ENCODE measurements around the gene HNF1A.

Gene HNF1A

DNA sequence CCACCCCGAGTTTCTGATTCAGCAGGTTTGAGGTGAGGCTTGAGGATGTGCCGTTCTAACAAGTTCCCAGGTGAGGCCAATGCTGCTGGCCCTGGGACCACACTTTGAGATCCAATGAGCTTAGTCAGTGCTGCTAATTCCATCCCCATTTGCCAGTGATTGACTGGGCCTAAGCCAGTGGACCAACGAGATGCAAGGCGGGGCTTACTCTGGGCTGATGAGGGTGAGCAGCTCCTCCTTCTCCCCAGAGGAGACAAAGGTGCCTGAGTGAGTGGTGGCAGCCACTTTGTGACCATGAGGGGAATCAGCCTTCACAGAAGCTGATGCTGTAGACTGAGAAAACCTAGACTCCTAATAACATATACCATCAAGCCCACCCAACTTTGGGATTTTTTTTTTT, 23.1 kb upstream of the HNF1A start:
- no peak for DNase-seq (ENCODE audit: low read depth, low spot score)
- no peak overlapping the region for H3K4me3 ChIP-seq (ENCODE audit: low read length)

DNA sequence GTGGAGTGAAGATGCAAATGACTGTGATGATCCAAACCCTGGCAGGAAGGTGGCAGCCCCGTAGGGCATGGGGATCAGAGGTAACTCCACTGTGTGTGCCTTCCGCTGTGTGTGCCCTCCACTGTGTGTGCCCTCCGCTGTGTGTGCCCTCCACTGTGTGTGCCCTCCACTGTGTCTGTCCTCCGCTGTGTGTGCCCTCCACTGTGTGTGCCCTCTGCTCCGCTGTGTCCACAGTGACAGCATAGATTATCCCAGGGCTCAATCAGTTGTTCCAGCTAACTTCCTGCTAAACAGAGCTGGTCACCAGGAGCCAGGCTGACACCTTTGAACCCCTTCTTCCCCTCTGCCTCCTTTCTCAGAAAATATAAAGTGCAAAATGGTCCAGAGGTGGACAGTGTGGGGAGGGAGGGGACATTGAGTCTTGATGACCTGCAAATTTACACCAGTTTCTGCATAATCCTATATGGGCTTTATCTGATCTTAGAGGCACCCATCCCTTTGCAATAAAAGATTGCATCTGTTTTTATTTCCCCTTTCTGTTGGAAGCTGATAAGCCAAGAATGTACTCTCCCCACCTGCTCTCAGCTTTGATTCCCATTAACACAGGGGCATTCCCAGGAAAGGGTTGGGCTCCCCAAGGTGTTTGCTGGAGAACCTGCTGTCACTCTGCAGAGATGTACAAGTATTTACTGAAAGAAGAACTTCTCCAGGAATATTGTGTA, 21.6 kb upstream of the HNF1A start:
- H3K4me3 ChIP-seq (ENCODE audit: low read length), result no peak overlapping the region
- DNase-seq (ENCODE audit: low read depth, low spot score), result no peak

DNA sequence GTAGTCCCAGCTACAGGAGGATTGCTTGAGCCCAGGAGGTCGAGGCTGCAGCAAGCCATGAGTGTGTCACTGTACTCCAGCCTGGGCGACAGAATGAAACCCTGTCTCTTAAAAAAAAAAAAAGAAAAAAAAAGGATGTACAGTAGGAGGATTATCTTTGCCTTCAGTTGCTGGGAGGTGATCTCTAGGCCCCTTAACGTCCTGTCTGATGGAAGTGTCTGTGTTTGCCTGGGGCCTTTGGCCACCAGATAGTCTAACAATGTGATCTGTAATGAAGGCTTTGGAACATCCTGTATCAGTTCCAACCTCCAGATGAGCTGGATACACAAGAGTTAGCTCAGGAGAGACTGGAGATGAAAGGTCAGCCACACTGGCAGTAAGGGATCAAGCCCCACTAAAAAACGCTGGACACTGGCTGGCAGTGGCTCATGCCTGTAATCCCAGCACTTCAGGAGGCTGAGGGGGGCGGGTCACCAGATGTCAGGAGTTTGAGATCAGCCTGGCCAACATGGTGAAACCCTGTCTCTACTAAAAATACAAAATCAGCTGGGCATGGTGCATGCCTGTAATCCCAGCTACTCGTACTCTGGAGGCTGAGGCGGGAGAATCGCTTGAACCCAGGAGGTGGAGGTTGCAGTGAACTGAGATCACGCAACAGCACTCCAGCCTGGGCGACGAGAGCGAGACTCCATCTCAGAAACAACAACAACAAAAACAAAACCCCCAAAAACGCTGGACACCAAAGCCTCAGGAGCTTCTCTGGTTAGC, 19.0 kb upstream of the HNF1A start:
- peak overlapping the region; percentile 34 for H3K4me3 ChIP-seq (ENCODE audit: low read length)
- DNase-seq (ENCODE audit: low read depth, low spot score), result no peak

DNA sequence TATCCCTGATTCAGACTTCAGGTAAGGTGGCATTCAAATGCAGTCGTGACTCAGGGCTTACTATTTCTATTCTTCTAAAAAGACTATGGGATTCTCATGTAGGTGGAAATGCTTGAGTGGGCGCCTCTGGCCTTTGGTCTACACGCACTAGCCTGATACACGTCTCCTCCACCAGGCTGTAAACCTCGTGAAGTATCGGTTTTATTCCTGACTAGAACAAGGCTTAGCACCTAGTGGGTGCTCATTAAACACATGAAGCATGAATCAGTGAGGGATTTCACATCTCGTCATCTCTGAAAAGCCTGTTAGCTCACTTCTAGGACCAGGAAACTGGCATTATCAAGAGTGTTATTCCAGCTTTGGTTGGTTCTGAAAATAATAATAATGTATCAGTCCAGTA, 17.7 kb upstream of the HNF1A start:
- H3K4me3 ChIP-seq (ENCODE audit: low read length), result no peak overlapping the region
- no peak for DNase-seq (ENCODE audit: low read depth, low spot score)

DNA sequence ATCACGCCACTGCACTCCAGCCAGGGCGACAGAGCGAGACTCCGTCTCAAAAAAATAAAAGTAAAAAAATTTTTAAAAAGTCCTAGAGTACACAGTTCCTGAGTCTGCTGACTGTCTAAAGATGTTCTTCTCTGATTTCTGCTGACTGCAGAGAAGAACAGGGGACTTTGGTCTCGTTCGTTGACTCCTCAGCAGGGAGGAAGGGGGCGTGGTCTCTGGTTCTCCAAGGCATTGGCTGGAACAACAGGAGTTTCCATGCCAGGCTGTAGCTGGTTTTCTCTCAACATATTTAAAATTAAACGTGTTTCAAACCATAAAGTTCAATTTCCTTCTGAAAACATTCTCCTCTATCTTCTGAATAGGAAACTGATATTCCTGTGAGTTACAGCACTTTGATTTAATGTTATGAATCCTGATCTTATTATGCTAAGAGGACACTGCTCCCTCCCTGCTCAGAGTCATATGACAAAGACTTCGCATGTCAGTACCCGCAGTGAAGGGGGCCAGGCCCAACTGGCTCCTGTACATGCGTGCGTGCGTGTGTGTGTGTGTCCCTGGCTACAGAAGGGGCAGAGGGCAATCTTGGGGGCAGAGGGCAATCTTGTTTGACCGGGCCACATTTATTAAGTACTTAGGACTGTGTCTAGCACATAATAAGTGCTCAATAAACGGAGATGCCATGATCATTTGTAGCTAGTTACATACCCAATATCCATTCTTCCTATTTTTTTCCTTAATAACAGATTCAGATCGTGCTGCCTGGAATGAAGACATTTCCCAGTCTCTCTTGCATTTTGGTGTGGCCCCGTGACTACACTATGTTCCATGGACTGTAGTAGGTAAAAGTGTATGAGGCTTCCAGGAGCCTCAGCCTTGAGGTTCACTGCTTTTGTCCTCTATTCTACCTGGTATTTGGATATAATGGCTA, 16.5 kb upstream of the HNF1A start:
- H3K4me3 ChIP-seq (ENCODE audit: low read length), result no peak overlapping the region
- DNase-seq (ENCODE audit: low read depth, low spot score), result peak; percentile 55

DNA sequence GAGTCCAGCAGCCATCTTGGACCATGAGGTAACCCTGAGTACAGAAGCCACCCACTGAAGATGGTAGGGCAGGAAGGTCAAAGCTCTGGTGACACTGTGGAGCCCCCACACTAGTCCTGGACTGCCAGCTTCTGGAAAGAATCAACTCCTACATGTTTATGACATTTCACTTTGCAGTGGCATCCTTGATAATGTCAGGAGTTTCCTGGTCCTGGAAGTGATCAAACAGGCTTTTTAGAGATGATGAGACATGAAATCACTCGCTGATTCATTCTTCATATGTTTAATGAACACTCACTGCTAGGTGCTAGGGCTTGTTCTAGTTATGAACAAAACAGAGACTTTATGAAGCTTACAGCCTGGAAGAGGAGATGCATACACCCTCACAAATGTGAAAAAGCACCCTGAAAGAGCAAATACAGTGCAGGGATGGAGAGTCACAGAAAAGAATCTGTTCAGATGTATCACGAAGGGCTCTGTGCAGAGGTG, 15.8 kb upstream of the HNF1A start:
- DNase-seq (ENCODE audit: low read depth, low spot score), result no peak

DNA sequence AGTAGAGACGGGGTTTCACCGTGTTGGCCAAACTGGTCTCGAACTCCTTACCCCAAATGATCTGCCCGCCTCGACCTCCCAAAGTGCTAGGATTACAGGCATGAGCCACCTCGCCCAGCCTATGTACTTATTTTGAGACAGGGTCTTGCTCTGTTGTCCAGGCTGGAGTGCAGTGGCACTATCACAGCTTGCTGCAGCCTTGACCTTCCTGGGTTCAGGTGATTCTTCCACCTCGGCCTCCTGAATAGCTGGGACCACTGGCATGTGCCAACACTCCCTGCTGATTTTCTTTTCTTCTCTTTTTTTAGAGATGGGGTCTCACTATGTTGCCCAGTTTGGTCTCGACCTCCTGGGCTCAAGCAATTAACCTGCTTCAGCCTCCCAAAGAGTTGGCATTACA, 14.0 kb upstream of the HNF1A start:
- no peak for DNase-seq (ENCODE audit: low read depth, low spot score)
- H3K4me3 ChIP-seq (ENCODE audit: low read length), result no peak overlapping the region

More for the DNA sequence above, 15.8 kb upstream of the HNF1A start:
- no peak overlapping the region for H3K4me3 ChIP-seq (ENCODE audit: low read length)

DNA sequence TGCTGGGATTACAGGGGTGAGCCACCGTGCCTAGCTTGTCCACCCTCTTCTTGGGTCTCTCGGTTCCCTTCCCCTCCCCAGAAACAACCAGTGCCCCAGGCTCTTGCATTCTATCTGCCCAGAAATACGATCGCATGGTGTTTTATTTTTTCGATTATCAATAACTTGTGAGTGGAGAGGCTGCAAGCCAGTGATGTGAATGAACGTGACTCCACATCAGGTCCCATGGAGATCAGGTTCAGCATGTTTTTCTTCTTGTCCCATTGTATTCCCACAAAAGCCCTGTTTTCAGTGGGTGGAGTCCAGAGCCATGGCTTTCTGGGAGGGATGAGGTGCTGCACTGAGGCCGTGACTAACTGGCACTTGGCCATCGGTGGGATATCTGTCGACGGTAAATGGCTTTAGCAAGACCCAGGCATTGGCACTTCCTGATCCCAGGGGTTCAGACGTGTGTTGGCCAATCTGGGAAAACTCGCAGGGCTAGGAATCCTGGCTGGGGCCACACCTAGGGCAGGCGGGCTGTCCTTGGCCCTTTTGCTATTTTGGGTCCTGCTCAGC, 12.7 kb upstream of the HNF1A start:
- no peak for DNase-seq (ENCODE audit: low read depth, low spot score)
- H3K4me3 ChIP-seq (ENCODE audit: low read length), result no peak overlapping the region

DNA sequence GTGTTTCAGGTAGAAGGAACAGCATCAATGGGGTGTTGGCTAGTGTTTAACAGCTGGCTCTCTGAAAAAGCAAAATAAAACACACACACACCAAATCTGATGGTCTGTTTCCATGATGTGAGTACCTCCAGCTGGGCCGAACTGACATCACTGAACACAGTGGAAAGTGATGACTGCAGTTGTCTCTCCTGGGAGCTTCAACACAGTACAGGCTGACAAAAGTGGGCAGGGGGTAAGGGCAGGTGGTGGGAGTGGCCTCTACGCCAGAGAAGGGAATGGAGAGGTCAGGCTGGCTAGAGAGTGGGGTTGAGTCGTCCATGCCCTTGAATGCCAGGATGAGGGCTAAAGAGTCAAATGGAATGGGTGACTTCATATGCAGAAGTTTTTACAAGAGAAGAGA, 8.0 kb upstream of the HNF1A start:
- DNase-seq (ENCODE audit: low read depth, low spot score), result no peak
- H3K4me3 ChIP-seq (ENCODE audit: low read length), result no peak overlapping the region

DNA sequence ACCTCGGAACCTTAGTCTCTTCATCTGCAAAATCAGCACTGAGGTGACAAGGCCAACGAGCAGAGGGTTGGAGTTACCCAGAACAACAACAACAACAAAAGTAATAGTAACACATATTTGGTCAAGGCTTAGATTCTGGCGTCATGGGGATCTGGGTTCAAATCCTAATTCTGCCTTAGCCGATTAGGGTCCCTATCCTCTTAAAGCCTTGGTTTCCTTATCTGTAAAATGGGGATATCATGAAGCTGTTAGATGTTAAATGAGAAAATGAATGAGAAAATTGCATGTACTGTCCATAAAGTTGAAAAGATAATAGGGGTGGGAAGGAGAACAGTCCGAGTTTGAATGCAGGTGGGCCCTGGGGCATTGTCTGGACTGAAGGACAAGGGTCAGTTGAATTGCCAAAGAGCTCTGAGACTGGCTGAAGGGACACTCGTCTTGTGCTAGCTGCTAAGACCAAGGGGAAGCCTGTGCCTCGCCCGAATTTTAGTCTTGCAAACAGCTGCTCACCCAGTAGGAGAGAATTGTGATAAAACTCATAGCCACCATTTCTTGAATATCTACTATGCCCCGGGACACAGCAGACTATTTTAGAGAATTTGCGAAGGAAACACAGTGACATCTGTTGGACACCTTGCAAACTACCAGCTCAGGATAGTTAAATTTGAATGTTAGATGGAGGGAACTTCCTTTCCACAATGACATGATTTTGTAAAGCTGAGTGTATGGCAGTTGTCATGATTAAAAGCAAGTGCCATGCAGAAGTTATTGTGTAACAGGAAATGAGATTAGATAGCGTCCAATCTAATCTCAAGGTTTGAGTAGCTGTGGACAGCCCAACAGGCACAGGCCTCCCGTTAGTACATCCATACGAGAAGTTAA, 6.8 kb upstream of the HNF1A start:
- no peak overlapping the region for H3K4me3 ChIP-seq (ENCODE audit: low read length)
- DNase-seq (ENCODE audit: low read depth, low spot score), result peak; percentile 86

DNA sequence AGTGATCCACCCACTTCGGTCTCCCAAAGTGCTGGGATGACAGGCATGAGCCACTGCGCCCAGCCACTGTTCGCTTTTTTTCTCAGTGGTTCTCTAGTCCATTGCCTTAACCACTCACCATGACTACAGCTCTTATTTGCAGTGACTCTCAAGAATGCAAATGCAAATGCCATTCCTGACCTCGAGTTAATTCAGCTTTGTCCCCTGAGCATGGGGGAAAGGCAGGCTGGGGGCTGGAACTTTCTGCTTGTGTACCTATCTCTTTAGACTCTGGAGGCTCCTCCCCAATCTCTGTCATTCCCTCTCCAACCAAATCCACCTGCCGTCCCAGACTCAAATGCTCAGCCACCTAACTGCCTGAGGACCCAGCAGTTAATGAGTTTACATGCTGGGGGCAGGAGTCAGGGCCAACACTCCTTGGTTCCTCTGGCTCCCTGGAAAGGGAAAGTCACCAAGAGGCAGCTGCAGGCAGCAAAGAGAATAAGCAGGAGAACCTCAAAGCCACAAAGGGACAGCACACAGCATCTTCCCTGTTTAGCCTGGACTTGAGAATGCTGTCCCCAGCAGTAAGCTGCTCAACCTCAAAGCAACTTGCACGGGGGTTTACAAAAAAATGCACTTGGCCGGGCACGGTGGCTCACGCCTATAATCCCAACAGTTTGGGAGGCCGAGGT, 5.3 kb upstream of the HNF1A start:
- H3K4me3 ChIP-seq (ENCODE audit: low read length), result no peak overlapping the region
- DNase-seq (ENCODE audit: low read depth, low spot score), result no peak

DNA sequence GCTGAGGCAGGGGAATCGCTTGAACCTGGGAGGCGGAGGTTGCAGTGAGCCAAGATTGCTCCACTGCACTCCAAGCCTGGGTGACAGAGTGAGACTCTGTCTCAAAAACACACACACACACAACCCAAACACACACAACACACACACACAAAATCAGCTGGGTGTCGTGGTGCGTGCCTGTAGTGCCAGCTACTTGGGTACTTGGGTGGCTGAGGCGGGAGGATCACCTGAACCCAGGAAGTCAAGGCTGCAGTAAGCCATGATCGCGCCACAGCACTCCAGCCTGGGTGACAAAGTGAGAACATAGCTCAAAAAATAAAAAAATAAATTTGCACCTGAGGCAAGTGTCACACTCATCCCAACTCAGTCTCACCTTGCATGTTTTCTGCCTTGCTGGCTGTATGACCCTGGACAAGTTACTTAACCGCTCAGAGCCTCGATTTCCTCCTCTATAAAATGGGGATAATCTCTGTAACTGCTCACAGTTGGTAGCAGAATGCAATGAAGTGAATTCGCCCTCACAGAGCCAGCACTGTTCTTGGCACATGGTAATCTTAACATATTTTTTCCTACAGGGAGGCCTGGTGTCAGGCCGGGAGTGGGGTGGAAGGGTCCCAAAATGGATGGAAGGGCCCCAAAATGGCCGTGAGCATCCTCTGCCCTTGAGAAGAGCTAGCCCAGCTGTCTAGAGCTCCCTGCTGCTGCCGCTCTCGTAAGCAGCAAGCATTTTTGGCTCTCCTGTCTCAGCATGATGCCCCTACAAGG, 630 bp upstream of the HNF1A start:
- H3K4me3 ChIP-seq (ENCODE audit: low read length), result no peak overlapping the region
- no peak for DNase-seq (ENCODE audit: low read depth, low spot score)

DNA sequence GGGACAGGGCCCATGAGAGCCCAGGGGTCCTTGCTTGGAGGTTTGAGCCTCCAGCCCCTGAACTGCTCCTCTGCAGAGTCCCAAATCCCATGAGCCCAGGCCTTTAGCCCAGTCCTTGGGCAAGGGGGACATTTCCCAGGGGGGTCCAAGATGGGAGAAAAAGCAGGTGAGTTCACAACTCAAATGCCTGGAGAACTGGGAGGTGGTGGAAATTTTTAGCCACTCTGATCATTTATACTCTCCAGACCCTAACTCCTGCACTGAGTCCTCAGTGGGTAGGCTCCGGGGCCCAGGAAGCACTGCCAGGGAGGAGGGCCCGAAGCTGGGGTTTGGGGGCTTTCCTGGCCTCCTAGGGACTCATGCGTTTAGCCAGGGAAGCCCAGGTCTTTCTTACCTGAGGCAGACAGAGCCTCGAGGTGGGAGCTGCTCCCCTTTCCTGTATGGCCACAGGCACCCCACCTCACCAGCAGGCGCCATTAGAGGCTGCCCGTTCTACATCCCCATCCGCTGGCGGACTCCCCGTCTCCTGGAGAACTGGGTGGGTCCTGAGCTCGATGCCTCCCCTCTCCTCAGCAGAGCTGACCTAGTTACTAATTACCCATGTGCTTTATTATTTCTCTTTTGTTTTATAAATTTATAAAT, 998 bp downstream of the HNF1A start:
- H3K4me3 ChIP-seq (ENCODE audit: low read length), result no peak overlapping the region
- DNase-seq (ENCODE audit: low read depth, low spot score), result no peak

DNA sequence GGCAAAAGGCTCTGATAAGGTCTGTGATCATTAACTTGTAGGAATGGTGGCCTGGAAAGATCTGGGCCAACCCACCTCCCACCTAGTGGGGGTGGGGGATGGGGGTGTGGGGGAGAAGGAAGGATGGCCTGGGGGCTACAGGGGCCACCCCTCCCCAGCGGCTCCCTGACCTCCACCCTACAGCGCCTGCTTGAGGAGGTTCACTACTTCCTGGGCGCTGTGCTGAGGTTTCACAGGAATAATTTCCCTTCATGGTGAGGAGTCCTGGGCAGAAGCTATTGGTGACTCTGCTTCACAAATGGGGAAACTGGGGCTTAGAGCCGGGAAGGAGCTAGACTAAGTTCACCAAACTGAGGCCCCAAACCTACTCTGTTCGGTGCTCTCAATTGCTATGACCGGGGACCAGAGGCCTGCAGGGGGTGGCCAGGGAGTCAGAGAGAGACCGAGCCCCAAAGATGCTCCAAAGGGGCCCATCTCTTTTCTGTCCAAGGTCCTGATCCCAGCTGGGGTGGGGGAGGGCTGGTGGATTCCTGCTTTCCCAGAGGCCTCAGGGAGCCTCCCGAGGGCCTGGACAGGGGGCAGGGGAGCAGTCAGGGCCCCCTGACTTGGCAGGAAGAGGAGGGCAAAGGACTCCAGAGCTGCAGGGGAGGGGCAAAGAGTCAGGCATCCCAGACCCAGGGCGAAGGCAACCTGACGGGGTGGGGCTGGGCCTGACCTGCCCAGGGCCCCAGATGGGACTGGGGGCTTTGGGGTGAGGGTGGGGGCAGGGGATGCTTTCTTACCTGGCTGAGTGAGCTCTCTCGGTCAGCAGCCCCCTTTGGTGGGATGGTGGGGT, 1.7 kb downstream of the HNF1A start:
- no peak for DNase-seq (ENCODE audit: low read depth, low spot score)
- no peak overlapping the region for H3K4me3 ChIP-seq (ENCODE audit: low read length)

DNA sequence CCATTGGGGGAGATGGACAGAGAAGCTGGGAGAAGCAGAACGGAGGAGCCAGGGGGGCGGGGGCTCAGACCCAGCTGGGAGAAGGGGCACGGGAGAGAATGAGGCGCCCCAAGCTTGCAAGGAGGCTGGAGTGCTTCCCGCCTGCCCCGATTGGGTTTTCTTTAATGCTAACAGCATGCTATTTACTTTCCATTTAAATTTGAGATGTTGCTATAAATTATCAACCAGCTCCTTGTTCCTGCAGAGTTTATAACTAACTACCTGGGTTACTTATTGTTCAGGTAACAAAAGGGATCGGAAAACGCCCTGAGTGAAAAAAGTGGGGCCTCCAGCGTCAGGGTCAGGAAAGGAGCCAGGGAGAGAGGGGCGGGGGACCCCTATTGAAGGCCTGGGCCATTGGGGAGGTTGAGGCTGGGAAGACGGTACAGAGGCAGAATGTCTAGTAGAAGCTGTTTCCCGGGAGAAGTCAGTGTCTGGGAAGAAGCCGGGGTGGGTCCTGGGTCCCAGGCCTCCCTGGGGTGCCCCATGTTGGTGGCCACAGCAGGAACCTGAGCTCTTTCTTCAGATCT, 2.5 kb downstream of the HNF1A start:
- H3K4me3 ChIP-seq (ENCODE audit: low read length), result no peak overlapping the region
- DNase-seq (ENCODE audit: low read depth, low spot score), result no peak
